GM23338 (cell line): Measurements from ENCODE around the gene BCR. TPM values are rescaled to one million over a fixed set of nuclear protein-coding genes. Genes with fewer than 3 reads are reported as not detected.
A peak's percentile ranks its signal among the peaks of the same experiment; 100 is the strongest.
"Not testable (repeated sequence)": the region's sequence is repeated elsewhere in the genome, so short reads cannot be mapped to it uniquely, and the experiment has no call there.

Experiments used
- ATAC-seq: fragments of 200-7000 bp; cut with Tn5 transposase; 3 replicates; pipeline ENCODE4 v1.9.1; 2020
- DNase-seq: peaks from one replicate; pipeline ENCODE4 v3.0.0-alpha.2; 2015; ENCODE audit warnings: low spot score
- H2AFZ ChIP-seq: fragments of 200-600 bp; sonication (generic); 2 replicates; pipeline ENCODE4 v1.8.0; 2016; ENCODE audit warnings: antibody characterized with exemption, mild to moderate bottlenecking, moderate library complexity
- H3F3A ChIP-seq: fragments of 200-600 bp; sonication (generic); replicated peaks from 2 replicates; pipeline ENCODE4 v1.8.0; 2017; ENCODE audit warnings: antibody characterized with exemption, mixed run types, low read depth
- H3K27ac ChIP-seq: fragments of 200-600 bp; sonication (generic); 2 replicates; pipeline ENCODE4 v1.6.1; 2016; ENCODE audit warnings: low read depth
- H3K27me3 ChIP-seq: fragments of 200-600 bp; sonication (generic); 2 replicates; pipeline ENCODE4 v1.8.0; 2016; ENCODE audit warnings: mild to moderate bottlenecking, mixed run types, moderate library complexity; ENCODE audit not compliant: insufficient read depth
- H3K36me3 ChIP-seq: fragments of 200-600 bp; sonication (generic); 2 replicates; pipeline ENCODE4 v1.8.0; 2016; ENCODE audit warnings: mild to moderate bottlenecking; ENCODE audit not compliant: insufficient read depth
- H3K4me1 ChIP-seq: fragments of 200-600 bp; sonication (generic); 2 replicates; pipeline ENCODE4 v1.8.0; 2016; ENCODE audit warnings: mild to moderate bottlenecking, moderate library complexity; ENCODE audit not compliant: insufficient read depth
- H3K4me2 ChIP-seq: fragments of 200-600 bp; sonication (generic); 2 replicates; pipeline ENCODE4 v1.7.1; 2017; ENCODE audit warnings: mixed run types
- H3K4me3 ChIP-seq: fragments of 200-600 bp; sonication (generic); 2 replicates; pipeline ENCODE4 v1.6.1; 2016; ENCODE audit warnings: mixed run types
- H3K79me2 ChIP-seq: fragments of 200-600 bp; sonication (generic); replicated peaks from 2 replicates; pipeline ENCODE4 v1.8.0; 2017; ENCODE audit warnings: mild to moderate bottlenecking; ENCODE audit not compliant: insufficient read depth
- H3K9me2 ChIP-seq: fragments of 200-600 bp; sonication (generic); 2 replicates; pipeline ENCODE4 v1.8.0; 2017; ENCODE audit not compliant: insufficient read depth
- H4K20me1 ChIP-seq: fragments of 200-600 bp; sonication (generic); replicated peaks from 2 replicates; pipeline ENCODE4 v1.8.0; 2017; ENCODE audit warnings: mild to moderate bottlenecking; ENCODE audit not compliant: insufficient read depth
- H3K27ac Mint-ChIP-seq: 2 replicates; pipeline ENCODE4 v1.8.0; 2020; ENCODE audit warnings: inconsistent platforms, mild to moderate bottlenecking, moderate library complexity, mixed read lengths
- H3K27me3 Mint-ChIP-seq: 3 replicates; pipeline ENCODE4 v1.8.0; 2022; ENCODE audit warnings: low read depth, mild to moderate bottlenecking, moderate library complexity, mixed read lengths, inconsistent platforms; ENCODE audit not compliant: insufficient read depth, poor library complexity
- H3K36me3 Mint-ChIP-seq: 3 replicates; pipeline ENCODE4 v1.8.0; 2021; ENCODE audit warnings: low read depth, mild to moderate bottlenecking, inconsistent platforms, moderate library complexity, mixed read lengths
- H3K4me1 Mint-ChIP-seq: 3 replicates; pipeline ENCODE4 v1.8.0; 2020; ENCODE audit warnings: mild to moderate bottlenecking, inconsistent platforms, mixed read lengths
- H3K4me3 Mint-ChIP-seq: 3 replicates; pipeline ENCODE4 v1.8.0; 2021; ENCODE audit warnings: moderate library complexity, mild to moderate bottlenecking, inconsistent platforms, mixed read lengths
- H3K9me3 Mint-ChIP-seq: 3 replicates; pipeline ENCODE4 v1.8.0; 2020; ENCODE audit warnings: moderate library complexity, mild to moderate bottlenecking, inconsistent platforms, mixed read lengths
- NANOG ChIP-seq: IDR thresholded peaks from 2 replicates; pipeline ENCODE4 v1.6.1; 2016; ENCODE audit warnings: antibody characterized with exemption, borderline replicate concordance
- POLR2AphosphoS5 ChIP-seq: IDR thresholded peaks from 2 replicates; pipeline ENCODE4 v1.6.1; 2016; ENCODE audit warnings: antibody characterized with exemption, low read depth
- polyA plus RNA-seq: library from polyadenylated mRNA; unstranded; fragments of >200 nt; fragmentation: Nextera tagmentation; extraction: Ambion mirVana; gene quantifications from 2 replicates; pipeline ENCODE4 v1.2.1, GENCODE V29; 2016
- small RNA-seq: library from RNA; depleted of rRNA; stranded (forward); fragments of <200 nt; gene quantifications from one replicate; pipeline ENCODE3, GENCODE V24; 2014; ENCODE audit warnings: low replicate concordance
- total RNA-seq: library from RNA; depleted of rRNA; stranded (reverse); fragments of >200 nt; shearing (Covaris generic); gene quantifications from 2 replicates; pipeline ENCODE4 v1.2.3, GENCODE V29; 2014; rRNA removed

Gene BCR
- total and polyA plus RNA-seq, 2 experiments from 2014 or later: 17.7 to 121 TPM

GRCh38 chr22:23365961-23366360 lies 185.7 kb downstream of the BCR start (continued):
- no peak for TF ChIP-seq NANOG

GRCh38 chr22:23367196-23367595 lies 186.9 kb downstream of the BCR start:
- not testable (repeated sequence) for H3K36me3 Mint-ChIP-seq, H3F3A ChIP-seq, H3K4me1 ChIP-seq, H3K27ac ChIP-seq, H3K9me2 ChIP-seq, H2AFZ ChIP-seq, H3K36me3 ChIP-seq, H3K79me2 ChIP-seq, H3K4me3 ChIP-seq, H3K4me2 ChIP-seq, H3K27ac Mint-ChIP-seq, H3K4me3 Mint-ChIP-seq
- Mint-ChIP-seq H3K4me1 (peaks cover 14% of the 10 kb centered on the region), H3K9me3 (peaks cover 17% of the 10 kb centered on the region), H3K27me3 (peaks cover 97% of the 10 kb centered on the region)
- TF ChIP-seq NANOG: peak; percentile 65; the same call in 1 of the 2 replicates
- TF ChIP-seq POLR2AphosphoS5: 0 out of 2 replicates have a peak, but pooled peaks have one; percentile 28
- ATAC-seq (peak; percentile 96), DNase-seq (peak; percentile 84)
- peaks cover 23% of the 10 kb centered on the region; the same call in 1 of the 2 replicates for H4K20me1 ChIP-seq
- peaks cover 100% of the 10 kb centered on the region for H3K27me3 ChIP-seq

Small RNA genes within 50 kb of the gene (small RNA-seq; reads per million reads assigned to genes)
- gene BCRP8: not detected
- gene RF00017: not detected
- gene RF00066: not detected
- not detected for gene RN7SL263P

Other genes starting within 250 kb of the BCR start
- gene GNAZ, start 110.0 kb upstream of the BCR start, total RNA-seq: 9.9 and 11.1 TPM in 2 replicates
- 2.9 TPM in 2 replicates for gene GNAZ, start 110.0 kb upstream of the BCR start, polyA plus RNA-seq
- not detected in 2 replicates for gene RSPH14, start 38.5 kb upstream of the BCR start, total RNA-seq
- 1.8 and 2.5 TPM in 2 replicates for gene RSPH14, start 38.5 kb upstream of the BCR start, polyA plus RNA-seq
- gene RAB36, start 35.0 kb upstream of the BCR start, total RNA-seq: 0.58 and 1.2 TPM in 2 replicates
- 0.43 and 0.58 TPM in 2 replicates for gene RAB36, start 35.0 kb upstream of the BCR start, polyA plus RNA-seq